OCI-LY1 (cell line): Measurements from ENCODE around the gene NOS1.

Experiments
- EZH2 ChIP-seq: fragments of 200-600 bp; sonication (generic), shearing (Covaris generic); IDR thresholded peaks from 2 replicates; pipeline ENCODE4 v1.8.0; 2017; ENCODE audit warnings: borderline replicate concordance, mixed run types, mild to moderate bottlenecking, antibody characterized with exemption, low read length, moderate library complexity, mixed read lengths
- TF ChIP-seq, protein P1 (sequence below): fragments of 200-600 bp; sonication (generic), shearing (Covaris generic); IDR thresholded peaks from 2 replicates; pipeline ENCODE4 v1.5.1; 2017; ENCODE audit warnings: mild to moderate bottlenecking, antibody characterized with exemption, low read length, moderate library complexity, mixed read lengths

DNA sequence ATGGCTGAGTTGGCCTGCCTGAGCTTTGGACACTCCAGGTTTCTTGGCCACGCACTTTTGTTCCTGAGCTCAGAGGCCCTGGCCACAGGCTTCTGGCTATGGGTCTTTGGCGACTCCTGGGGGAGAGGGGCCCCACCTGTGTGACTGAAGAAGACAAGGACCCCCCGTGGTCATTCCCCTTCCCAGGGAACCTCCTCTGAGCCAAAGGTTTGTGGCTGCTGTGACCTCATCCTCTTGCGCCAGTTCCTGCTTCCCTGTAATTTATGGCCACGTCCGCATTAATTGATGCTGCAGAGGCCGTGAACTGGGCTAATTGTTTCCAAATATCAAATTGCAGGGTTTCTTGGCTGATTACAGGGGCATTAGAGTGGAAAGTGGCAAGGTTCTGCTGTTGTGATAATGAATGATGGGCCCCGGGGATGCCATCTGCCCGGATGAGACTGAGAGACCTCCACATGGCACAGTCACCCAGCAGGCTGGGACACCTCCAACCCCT, 27.6 kb upstream of the NOS1 start:
- TF ChIP-seq, protein P1, sequence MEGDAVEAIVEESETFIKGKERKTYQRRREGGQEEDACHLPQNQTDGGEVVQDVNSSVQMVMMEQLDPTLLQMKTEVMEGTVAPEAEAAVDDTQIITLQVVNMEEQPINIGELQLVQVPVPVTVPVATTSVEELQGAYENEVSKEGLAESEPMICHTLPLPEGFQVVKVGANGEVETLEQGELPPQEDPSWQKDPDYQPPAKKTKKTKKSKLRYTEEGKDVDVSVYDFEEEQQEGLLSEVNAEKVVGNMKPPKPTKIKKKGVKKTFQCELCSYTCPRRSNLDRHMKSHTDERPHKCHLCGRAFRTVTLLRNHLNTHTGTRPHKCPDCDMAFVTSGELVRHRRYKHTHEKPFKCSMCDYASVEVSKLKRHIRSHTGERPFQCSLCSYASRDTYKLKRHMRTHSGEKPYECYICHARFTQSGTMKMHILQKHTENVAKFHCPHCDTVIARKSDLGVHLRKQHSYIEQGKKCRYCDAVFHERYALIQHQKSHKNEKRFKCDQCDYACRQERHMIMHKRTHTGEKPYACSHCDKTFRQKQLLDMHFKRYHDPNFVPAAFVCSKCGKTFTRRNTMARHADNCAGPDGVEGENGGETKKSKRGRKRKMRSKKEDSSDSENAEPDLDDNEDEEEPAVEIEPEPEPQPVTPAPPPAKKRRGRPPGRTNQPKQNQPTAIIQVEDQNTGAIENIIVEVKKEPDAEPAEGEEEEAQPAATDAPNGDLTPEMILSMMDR = no peak
- TF ChIP-seq EZH2 = no peak
